CD4-positive, alpha-beta memory T cell (primary cell): ENCODE data around the gene FRRS1. TPM values are rescaled to one million over a fixed set of nuclear protein-coding genes. Genes with fewer than 3 reads are reported as not detected.

Experiments used
- CTCF ChIA-PET: fragments of 350-600 bp; sonication (Branson Sonifier 250); formaldehyde crosslinking; loops from one replicate; lab custom pipeline; 2021; ENCODE audit warnings: inconsistent platforms; ENCODE audit not compliant: partially characterized antibody; lab: Charles Lee
- POLR2A ChIA-PET: fragments of 350-600 bp; sonication (Branson Sonifier 250); formaldehyde crosslinking; loops from one replicate; lab custom pipeline; 2021; ENCODE audit not compliant: partially characterized antibody; lab: Charles Lee
- DNase-seq, 5 donors: peaks; one replicate each; pipeline versions ENCODE4 v3.0.0 to v3.0.0-alpha.2; 2020 to 2022; ENCODE audit warnings: mixed read lengths in 1 of 5
- H3K27ac ChIP-seq: one replicate; pipeline ENCODE4 v1.7.0; 2013; ENCODE audit warnings: low read depth, low read length
- H3K27me3 ChIP-seq: 2 replicates; pipeline ENCODE4 v1.7.0; 2013; ENCODE audit warnings: mild to moderate bottlenecking, low read length, moderate library complexity; ENCODE audit not compliant: insufficient read depth
- H3K36me3 ChIP-seq: 2 replicates; pipeline ENCODE4 v1.7.0; 2013; ENCODE audit warnings: mild to moderate bottlenecking, low read length, moderate library complexity; ENCODE audit not compliant: insufficient read depth
- H3K4me1 ChIP-seq: 2 replicates; pipeline ENCODE4 v1.7.0; 2013; ENCODE audit warnings: mild to moderate bottlenecking, low read length, moderate library complexity; ENCODE audit not compliant: insufficient read depth
- H3K4me3 ChIP-seq, 2 donors: one replicate each; pipeline ENCODE4 v1.7.0; 2013; ENCODE audit warnings: low read length in 2 of 2, mild to moderate bottlenecking in 1 of 2
- H3K9me3 ChIP-seq, 2 donors: one replicate each; pipeline ENCODE4 v1.7.0; 2013; ENCODE audit warnings: low read length in 2 of 2, control low read depth in 1 of 2; ENCODE audit not compliant: control insufficient read depth in 1 of 2
- H3K27ac Mint-ChIP-seq, 7 donors: one replicate each; pipeline ENCODE4 v1.8.0; 2020 to 2021; ENCODE audit warnings: mixed read lengths in 7 of 7, mild to moderate bottlenecking in 6 of 7, inconsistent platforms in 3 of 7, moderate library complexity in 3 of 7
- H3K27me3 Mint-ChIP-seq, 2 donors: one replicate each; pipeline ENCODE4 v1.8.0; 2020 to 2021; ENCODE audit warnings: mixed read lengths in 2 of 2
- H3K36me3 Mint-ChIP-seq, 2 donors: one replicate each; pipeline ENCODE4 v1.8.0; 2020 to 2021; ENCODE audit warnings: mixed read lengths in 2 of 2, inconsistent platforms in 1 of 2, mild to moderate bottlenecking in 1 of 2
- H3K4me1 Mint-ChIP-seq, 4 donors: one replicate each; pipeline ENCODE4 v1.8.0; 2020 to 2021; ENCODE audit warnings: mixed read lengths in 4 of 4, mild to moderate bottlenecking in 1 of 4
- H3K4me3 Mint-ChIP-seq, 8 donors: one replicate each; pipeline ENCODE4 v1.8.0; 2020 to 2021; ENCODE audit warnings: mixed read lengths in 8 of 8, mild to moderate bottlenecking in 7 of 8, moderate library complexity in 6 of 8, inconsistent platforms in 3 of 8
- H3K9me3 Mint-ChIP-seq, 8 donors: one replicate each; pipeline ENCODE4 v1.8.0; 2020 to 2021; ENCODE audit warnings: mixed read lengths in 8 of 8, mild to moderate bottlenecking in 5 of 8, inconsistent platforms in 3 of 8, moderate library complexity in 1 of 8
- intact Hi-C: fragments of 100-400 bp; cut with micrococcal nuclease; formaldehyde crosslinking; loops from one replicate; pipeline ENCODE4 v1.15.1; 2023
- polyA plus RNA-seq, 2 donors: library from polyadenylated mRNA; unstranded; fragments of 300-500 nt; fragmentation: Illumina TruSeq; gene quantifications; one replicate each; pipeline ENCODE4 v1.2.3, GENCODE V29; 2021
- total RNA-seq, 2 experiments: library from RNA; stranded (reverse); gene quantifications; one replicate each; pipeline ENCODE4 v1.2.3, GENCODE V29; 2021

Gene FRRS1
- total and polyA plus RNA-seq, 4 experiments from 2014 or later = 0.29 to 0.33 TPM; not detected in 2

DNA sequence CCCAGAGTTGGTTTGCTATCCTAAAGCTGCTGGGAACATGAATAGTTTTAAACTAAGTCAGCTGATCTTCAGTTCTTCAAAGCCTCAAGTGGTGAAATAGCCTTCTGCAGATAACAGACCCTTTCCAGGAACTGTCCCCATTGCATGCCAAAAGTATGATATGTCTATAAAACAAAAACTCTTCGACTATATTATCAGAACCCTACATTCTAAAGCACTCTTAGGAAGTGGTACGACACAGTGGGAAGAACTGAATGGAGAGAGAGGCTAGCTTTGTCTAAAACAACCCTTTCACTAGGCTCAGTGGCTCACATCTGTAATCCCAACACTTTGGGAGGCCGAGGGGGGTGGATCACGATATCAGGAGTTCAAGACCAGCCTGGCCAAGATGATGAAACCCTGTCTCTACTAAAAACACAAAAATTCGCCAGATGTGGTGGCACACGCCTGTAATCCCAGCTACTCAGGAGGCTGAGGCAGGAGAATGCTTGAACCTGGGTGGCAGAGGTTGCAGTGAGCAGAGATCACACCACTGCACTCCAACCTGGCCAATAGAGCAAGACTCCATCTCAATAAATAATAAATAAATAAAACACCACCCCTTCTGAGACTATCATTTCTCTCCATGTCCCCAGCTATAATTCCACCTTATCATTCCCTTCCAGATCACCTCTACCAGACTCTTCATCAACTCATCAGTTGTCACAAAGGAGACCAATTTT, 2.2 kb upstream of the FRRS1 start:
- CTCF ChIA-PET = no interaction called here
- Mint-ChIP-seq H3K27me3 (peaks cover 2 to 17% of the 10 kb centered on the region in 2 donors), H3K9me3 (no peaks in the 10 kb centered on the region), H3K36me3 (no peaks in the 10 kb centered on the region), H3K27ac (no peak overlapping the region), H3K4me3 (no peak overlapping the region), H3K4me1 (peaks cover 5 to 6% (median 5%) of the 10 kb centered on the region in 4 donors)
- intact Hi-C loops = no loop called here
- H3K9me3 ChIP-seq = no peaks in the 10 kb centered on the region
- H3K4me1 ChIP-seq = peaks cover 10% of the 10 kb centered on the region
- no peak overlapping the region for H3K27ac ChIP-seq
- H3K27me3 ChIP-seq = no peaks in the 10 kb centered on the region
- DNase-seq = no peak
- POLR2A ChIA-PET = no interaction called here
- H3K36me3 ChIP-seq = no peaks in the 10 kb centered on the region
- H3K4me3 ChIP-seq = no peak overlapping the region

DNA sequence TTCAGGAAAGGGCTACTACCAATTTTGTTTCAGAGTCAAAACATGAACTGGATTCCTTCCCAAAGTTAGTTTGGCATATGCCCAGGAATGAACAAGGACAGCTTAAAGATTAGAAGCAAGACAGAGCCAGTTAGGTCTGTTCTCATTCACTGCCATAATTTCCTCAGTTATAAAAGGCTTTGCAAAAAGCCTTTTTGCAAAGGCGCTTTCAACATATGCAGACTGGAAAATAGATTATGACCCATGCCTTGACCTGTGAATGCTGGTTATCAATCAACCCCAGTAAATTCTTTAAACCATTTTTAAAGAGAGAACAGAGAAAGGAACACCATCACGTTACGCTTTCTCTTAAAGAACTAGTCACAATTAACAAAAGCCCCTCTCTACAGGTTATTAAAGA, 1.7 kb upstream of the FRRS1 start:
- Histone ChIP-seq H3K27ac (no peak overlapping the region), H3K4me1 (peaks cover 10% of the 10 kb centered on the region), H3K4me3 (no peak overlapping the region), H3K27me3 (no peaks in the 10 kb centered on the region), H3K9me3 (no peaks in the 10 kb centered on the region), H3K36me3 (no peaks in the 10 kb centered on the region)
- DNase-seq = no peak
- Mint-ChIP-seq H3K27me3 (peaks cover 2 to 17% of the 10 kb centered on the region in 2 donors), H3K4me3 (no peak overlapping the region), H3K36me3 (no peaks in the 10 kb centered on the region), H3K9me3 (no peaks in the 10 kb centered on the region), H3K27ac (no peak overlapping the region), H3K4me1 (peaks cover 5 to 6% (median 5%) of the 10 kb centered on the region in 4 donors)
- ChIA-PET CTCF (no interaction called here), POLR2A (no interaction called here)
- intact Hi-C loops = no loop called here

DNA sequence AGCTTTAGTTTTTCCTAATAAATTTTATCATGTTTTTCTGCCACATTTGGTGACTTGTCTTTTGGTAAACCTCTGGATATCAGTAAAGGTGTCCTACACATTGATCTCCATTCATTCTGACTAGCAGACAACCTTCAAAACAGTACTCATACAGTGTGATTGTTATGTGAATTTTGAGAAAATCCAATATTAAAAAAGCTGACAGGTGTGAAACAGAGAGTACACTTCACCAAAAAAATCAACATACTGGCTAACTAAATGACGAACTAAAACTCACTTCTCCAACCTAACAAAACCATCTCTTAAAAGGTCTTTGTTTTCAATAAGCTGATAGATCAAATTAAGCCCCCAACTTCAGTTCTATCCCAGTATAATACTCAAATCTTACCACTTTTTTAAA, 1.5 kb downstream of the FRRS1 start:
- POLR2A ChIA-PET = no interaction called here

DNA sequence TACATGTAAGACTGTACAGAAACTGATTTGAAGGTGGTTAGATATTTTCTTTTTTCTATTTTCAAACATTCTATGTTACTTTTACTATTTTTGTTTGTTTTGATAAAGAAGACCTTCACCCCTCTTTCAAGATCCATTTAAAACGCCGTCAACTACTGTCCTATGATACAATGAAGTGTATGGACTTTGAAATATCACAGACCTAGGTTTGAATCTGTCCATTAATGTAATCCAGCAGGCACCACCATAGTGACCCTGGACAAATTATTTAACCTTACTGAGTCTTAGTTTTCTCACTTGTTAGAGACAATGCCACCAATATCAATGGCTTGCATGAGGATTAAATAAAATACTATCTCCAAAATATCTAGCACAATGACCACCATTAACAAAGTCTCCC, 2.0 kb downstream of the FRRS1 start:
- no peak overlapping the region for H3K4me3 ChIP-seq
- peaks cover 10% of the 10 kb centered on the region for H3K4me1 ChIP-seq
- Mint-ChIP-seq H3K4me1 (peaks cover 5 to 6% (median 5%) of the 10 kb centered on the region in 4 donors), H3K9me3 (peaks cover 0 to 3% (median 0%) of the 10 kb centered on the region in 8 donors), H3K27me3 (peaks cover 4 to 14% of the 10 kb centered on the region in 2 donors), H3K4me3 (no peak overlapping the region), H3K36me3 (peaks cover 0 to 2% of the 10 kb centered on the region in 2 donors), H3K27ac (no peak overlapping the region)
- intact Hi-C loops = no loop called here
- no peaks in the 10 kb centered on the region for H3K36me3 ChIP-seq
- H3K27ac ChIP-seq = no peak overlapping the region
- no peak for DNase-seq
- H3K27me3 ChIP-seq = no peaks in the 10 kb centered on the region
- POLR2A ChIA-PET = no interaction called here
- no peaks in the 10 kb centered on the region for H3K9me3 ChIP-seq
- CTCF ChIA-PET = interaction anchor here (0.6 kb wide), 1 partner anchor 48 kb away, joined by 3 read pairs; no protein-coding TSS in a partner anchor

More for the DNA sequence above, 1.5 kb downstream of the FRRS1 start:
- H3K36me3 Mint-ChIP-seq = no peaks in the 10 kb centered on the region
- intact Hi-C loops = no loop called here
- Histone ChIP-seq H3K9me3 (no peaks in the 10 kb centered on the region), H3K36me3 (no peaks in the 10 kb centered on the region), H3K4me3 (no peak overlapping the region), H3K4me1 (peaks cover 10% of the 10 kb centered on the region), H3K27me3 (no peaks in the 10 kb centered on the region), H3K27ac (no peak overlapping the region)
- no peaks in the 10 kb centered on the region for H3K9me3 Mint-ChIP-seq
- H3K4me1 Mint-ChIP-seq = peaks cover 5 to 6% (median 5%) of the 10 kb centered on the region in 4 donors
- no peak for DNase-seq
- H3K4me3 Mint-ChIP-seq = peak overlapping the region in 1 of 8 donors; percentile 25
- H3K27ac Mint-ChIP-seq = no peak overlapping the region
- CTCF ChIA-PET = interaction anchor here (0.5 to 0.6 kb wide), 2 partner anchors 20 to 47 kb away, joined by 3 to 5 read pairs; no protein-coding TSS in a partner anchor
- peaks cover 4 to 14% of the 10 kb centered on the region in 2 donors for H3K27me3 Mint-ChIP-seq

DNA sequence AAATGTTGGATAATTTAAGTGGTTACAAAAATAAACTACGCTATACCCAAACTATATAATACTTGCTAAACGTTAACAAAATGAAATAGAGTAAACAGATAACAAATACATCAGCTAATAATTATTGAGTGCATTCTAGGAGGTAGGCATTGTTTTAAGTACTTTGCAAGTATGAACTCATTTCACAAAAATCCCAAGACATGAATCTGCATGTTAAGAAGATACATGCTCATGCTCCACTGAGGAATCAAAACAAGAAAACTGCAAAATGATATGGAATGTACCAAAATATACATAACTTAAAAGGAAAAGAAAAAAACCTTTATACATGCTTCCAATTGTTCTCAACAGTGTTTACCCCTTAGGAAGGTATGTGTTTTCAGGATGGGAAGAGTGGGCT, 2.5 kb downstream of the FRRS1 start:
- H3K4me1 Mint-ChIP-seq = peaks cover 5 to 6% (median 5%) of the 10 kb centered on the region in 4 donors
- POLR2A ChIA-PET = no interaction called here
- peaks cover 0 to 8% (median 0%) of the 10 kb centered on the region in 8 donors for H3K9me3 Mint-ChIP-seq
- peaks cover 0 to 4% of the 10 kb centered on the region in 2 donors for H3K36me3 Mint-ChIP-seq
- H3K4me1 ChIP-seq = peaks cover 10% of the 10 kb centered on the region
- H3K27me3 Mint-ChIP-seq = peaks cover 4 to 14% of the 10 kb centered on the region in 2 donors
- CTCF ChIA-PET = no interaction called here
- intact Hi-C loops = no loop called here
- no peak overlapping the region for H3K4me3 ChIP-seq
- no peaks in the 10 kb centered on the region for H3K27me3 ChIP-seq
- H3K4me3 Mint-ChIP-seq = peak overlapping the region in 1 of 8 donors; percentile 11
- H3K27ac ChIP-seq = no peak overlapping the region
- no peaks in the 10 kb centered on the region for H3K36me3 ChIP-seq
- no peaks in the 10 kb centered on the region for H3K9me3 ChIP-seq
- no peak overlapping the region for H3K27ac Mint-ChIP-seq
- no peak for DNase-seq

DNA sequence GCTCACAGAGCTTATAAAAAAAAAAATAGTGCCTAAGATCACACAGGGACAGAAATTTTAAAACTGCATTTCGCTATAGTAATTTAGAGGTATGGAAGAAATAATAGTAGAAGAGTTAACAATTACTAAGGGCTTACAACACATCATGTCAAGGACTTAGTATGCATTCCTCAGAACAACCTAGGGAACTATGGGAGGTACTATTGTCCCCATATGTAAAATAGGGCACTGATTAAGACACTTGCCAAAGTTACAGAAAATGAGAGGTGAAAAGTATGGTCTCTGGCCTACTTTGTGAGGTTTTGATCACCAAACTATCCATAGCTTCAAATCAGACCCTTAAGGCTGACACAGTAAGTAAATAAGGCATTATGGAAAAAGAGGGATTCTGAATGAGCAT, 4.7 kb downstream of the FRRS1 start:
- Mint-ChIP-seq H3K27ac (no peak overlapping the region), H3K4me1 (peaks cover 8 to 15% (median 11%) of the 10 kb centered on the region in 4 donors), H3K27me3 (peaks cover 2 to 4% of the 10 kb centered on the region in 2 donors), H3K9me3 (peaks cover 0 to 16% (median 2%) of the 10 kb centered on the region in 8 donors), H3K36me3 (peaks cover 0 to 4% of the 10 kb centered on the region in 2 donors), H3K4me3 (no peak overlapping the region)
- no peaks in the 10 kb centered on the region for H3K27me3 ChIP-seq
- H3K4me1 ChIP-seq = peaks cover 8% of the 10 kb centered on the region
- no peak overlapping the region for H3K27ac ChIP-seq
- ChIA-PET POLR2A (no interaction called here), CTCF (no interaction called here)
- no peaks in the 10 kb centered on the region for H3K9me3 ChIP-seq
- H3K36me3 ChIP-seq = no peaks in the 10 kb centered on the region
- H3K4me3 ChIP-seq = no peak overlapping the region
- intact Hi-C loops = no loop called here
- no peak for DNase-seq

DNA sequence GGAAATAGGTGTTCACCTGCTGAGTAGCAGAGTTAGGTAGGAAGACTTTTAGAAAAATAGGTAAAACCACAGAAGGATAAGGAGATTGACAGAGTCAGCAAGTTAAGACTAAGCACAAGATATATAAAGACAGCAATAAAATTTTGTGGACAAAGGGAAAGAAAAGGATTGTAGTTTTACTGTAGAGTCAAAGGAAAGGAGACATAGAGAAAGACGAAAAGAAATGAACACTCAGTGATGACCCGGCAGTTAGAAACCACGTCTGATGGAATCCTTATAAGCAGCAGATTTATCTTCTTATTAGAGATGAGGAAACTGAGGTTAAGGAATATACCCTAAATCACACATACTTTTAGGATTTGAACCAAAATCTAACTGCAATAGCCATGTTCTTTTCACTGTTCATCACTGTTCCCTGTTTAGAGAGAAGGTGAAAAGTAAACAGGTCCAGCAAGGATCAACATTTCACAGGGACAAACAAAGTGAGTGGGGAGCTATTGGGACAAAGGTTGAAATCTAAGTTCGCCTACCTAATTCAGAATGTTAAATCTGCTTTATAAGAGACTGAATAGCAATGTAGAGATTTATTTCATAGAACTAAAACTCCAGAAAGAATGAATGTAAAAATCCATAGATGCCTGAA, 6.8 kb downstream of the FRRS1 start:
- Mint-ChIP-seq H3K36me3 (peaks cover 0 to 4% of the 10 kb centered on the region in 2 donors), H3K4me1 (peaks cover 3 to 9% (median 6%) of the 10 kb centered on the region in 4 donors), H3K4me3 (no peak overlapping the region), H3K27me3 (peaks cover 2 to 4% of the 10 kb centered on the region in 2 donors), H3K9me3 (peaks cover 0 to 16% (median 2%) of the 10 kb centered on the region in 8 donors), H3K27ac (no peak overlapping the region)
- intact Hi-C loops = no loop called here
- H3K27me3 ChIP-seq = no peaks in the 10 kb centered on the region
- POLR2A ChIA-PET = no interaction called here
- no peaks in the 10 kb centered on the region for H3K4me1 ChIP-seq
- DNase-seq = no peak
- H3K4me3 ChIP-seq = no peak overlapping the region
- CTCF ChIA-PET = no interaction called here
- no peak overlapping the region for H3K27ac ChIP-seq
- H3K36me3 ChIP-seq = no peaks in the 10 kb centered on the region
- H3K9me3 ChIP-seq = no peaks in the 10 kb centered on the region
